IMR-90 (cell line): ENCODE results near the gene MT1X.

Experiments
- CEBPB ChIP-seq: IDR thresholded peaks from 2 replicates; pipeline ENCODE4 v1.6.1; 2012; ENCODE audit warnings: low read depth, low read length, improper control_type of control experiment
- NFE2L2 ChIP-seq: fragments of 150-350 bp; IDR thresholded peaks from 2 replicates; pipeline ENCODE4 v1.6.1; 2016; ENCODE audit warnings: low read depth, mild to moderate bottlenecking, low read length
- POLR2A ChIP-seq: IDR thresholded peaks from 2 replicates; pipeline ENCODE4 v1.6.1; 2012; ENCODE audit warnings: mild to moderate bottlenecking, low read depth, low read length
- RAD21 ChIP-seq: IDR thresholded peaks from 2 replicates; pipeline ENCODE4 v1.6.1; 2012; ENCODE audit warnings: low read length, improper control_type of control experiment
- TF ChIP-seq, protein P1 (sequence below): conservative IDR thresholded peaks from 2 replicates; pipeline ENCODE4 v1.5.1; 2012; ENCODE audit warnings: mild to moderate bottlenecking, low read depth, low read length, improper control_type of control experiment
- TF ChIP-seq, protein P2 (sequence below): fragments of 150-350 bp; IDR thresholded peaks from 2 replicates; pipeline ENCODE4 v1.6.1; 2016; ENCODE audit warnings: low read depth, mild to moderate bottlenecking, low read length, moderate library complexity, borderline replicate concordance
- TF ChIP-seq, protein P3 (sequence below): fragments of 150-350 bp; IDR thresholded peaks from 2 replicates; pipeline ENCODE4 v1.6.1; 2017; ENCODE audit warnings: mild to moderate bottlenecking, antibody characterized with exemption, low read length, low read depth

DNA sequence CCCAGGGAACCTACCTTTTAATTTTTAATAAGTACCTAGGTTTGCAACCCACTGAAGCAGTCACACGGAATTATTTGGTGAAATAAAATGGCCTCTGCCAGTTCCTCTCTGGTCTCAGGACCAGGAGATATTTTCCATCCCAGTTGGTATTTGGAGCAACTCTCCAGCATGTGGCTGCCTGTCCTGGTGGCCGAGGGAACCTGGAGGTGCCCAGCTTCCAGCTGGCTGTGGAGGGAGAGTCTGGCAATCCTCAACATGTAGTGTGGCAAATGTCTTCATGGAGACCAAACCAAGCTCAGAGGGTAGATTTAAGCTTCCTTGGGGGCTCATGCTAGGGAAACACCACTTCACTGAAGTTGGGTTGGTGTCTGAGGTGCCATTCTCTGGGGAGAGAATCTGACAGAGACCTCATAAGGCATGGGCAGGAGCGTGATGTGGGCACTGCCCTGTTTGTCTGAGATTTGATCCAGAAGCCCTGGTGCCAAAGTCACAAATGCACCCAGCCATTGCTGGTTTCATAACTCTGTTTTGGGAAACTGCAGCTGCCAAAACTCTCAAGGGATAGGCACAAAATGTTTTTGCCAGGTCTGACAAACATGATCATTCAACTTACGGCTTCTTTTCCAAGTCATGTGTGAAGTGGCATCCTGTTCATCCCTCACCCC lies 2.8 kb downstream of the MT1X start:
- TF ChIP-seq, protein P1, sequence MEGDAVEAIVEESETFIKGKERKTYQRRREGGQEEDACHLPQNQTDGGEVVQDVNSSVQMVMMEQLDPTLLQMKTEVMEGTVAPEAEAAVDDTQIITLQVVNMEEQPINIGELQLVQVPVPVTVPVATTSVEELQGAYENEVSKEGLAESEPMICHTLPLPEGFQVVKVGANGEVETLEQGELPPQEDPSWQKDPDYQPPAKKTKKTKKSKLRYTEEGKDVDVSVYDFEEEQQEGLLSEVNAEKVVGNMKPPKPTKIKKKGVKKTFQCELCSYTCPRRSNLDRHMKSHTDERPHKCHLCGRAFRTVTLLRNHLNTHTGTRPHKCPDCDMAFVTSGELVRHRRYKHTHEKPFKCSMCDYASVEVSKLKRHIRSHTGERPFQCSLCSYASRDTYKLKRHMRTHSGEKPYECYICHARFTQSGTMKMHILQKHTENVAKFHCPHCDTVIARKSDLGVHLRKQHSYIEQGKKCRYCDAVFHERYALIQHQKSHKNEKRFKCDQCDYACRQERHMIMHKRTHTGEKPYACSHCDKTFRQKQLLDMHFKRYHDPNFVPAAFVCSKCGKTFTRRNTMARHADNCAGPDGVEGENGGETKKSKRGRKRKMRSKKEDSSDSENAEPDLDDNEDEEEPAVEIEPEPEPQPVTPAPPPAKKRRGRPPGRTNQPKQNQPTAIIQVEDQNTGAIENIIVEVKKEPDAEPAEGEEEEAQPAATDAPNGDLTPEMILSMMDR, result no peak
- TF ChIP-seq POLR2A, result no peak
- no peak for TF ChIP-seq RAD21
- TF ChIP-seq, protein P2, sequence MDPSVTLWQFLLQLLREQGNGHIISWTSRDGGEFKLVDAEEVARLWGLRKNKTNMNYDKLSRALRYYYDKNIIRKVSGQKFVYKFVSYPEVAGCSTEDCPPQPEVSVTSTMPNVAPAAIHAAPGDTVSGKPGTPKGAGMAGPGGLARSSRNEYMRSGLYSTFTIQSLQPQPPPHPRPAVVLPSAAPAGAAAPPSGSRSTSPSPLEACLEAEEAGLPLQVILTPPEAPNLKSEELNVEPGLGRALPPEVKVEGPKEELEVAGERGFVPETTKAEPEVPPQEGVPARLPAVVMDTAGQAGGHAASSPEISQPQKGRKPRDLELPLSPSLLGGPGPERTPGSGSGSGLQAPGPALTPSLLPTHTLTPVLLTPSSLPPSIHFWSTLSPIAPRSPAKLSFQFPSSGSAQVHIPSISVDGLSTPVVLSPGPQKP, result no peak
- no peak for TF ChIP-seq NFE2L2
- TF ChIP-seq, protein P3, sequence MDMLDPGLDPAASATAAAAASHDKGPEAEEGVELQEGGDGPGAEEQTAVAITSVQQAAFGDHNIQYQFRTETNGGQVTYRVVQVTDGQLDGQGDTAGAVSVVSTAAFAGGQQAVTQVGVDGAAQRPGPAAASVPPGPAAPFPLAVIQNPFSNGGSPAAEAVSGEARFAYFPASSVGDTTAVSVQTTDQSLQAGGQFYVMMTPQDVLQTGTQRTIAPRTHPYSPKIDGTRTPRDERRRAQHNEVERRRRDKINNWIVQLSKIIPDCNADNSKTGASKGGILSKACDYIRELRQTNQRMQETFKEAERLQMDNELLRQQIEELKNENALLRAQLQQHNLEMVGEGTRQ, result no peak
- no peak for TF ChIP-seq CEBPB
